Epithelial cell of esophagus (primary cell): ENCODE data around the gene C12orf76.

Experiments
- DNase-seq: peaks from one replicate; pipeline ENCODE4 v3.0.0; 2010; ENCODE audit warnings: low read depth
- H3K4me3 ChIP-seq: 2 replicates; pipeline ENCODE4 v1.5.1; 2011; ENCODE audit warnings: mild to moderate bottlenecking, low read length, control low read depth
- CTCF ChIP-seq: IDR thresholded peaks from 2 replicates; pipeline ENCODE4 v1.5.1; 2011; ENCODE audit warnings: low read depth, mild to moderate bottlenecking, low read length, control low read depth, inconsistent platforms; ENCODE audit not compliant: insufficient read depth; ENCODE audit errors: missing control alignments

Gene C12orf76

GRCh38 chr12:110006115-110006514, 42.2 kb downstream of the C12orf76 start:
- no peak for DNase-seq

GRCh38 chr12:110005319-110005973, 42.9 kb downstream of the C12orf76 start:
- no peak for TF ChIP-seq CTCF
- no peak overlapping the region for H3K4me3 ChIP-seq
- no peak for DNase-seq

More at GRCh38 chr12:110006115-110006514, 42.2 kb downstream of the C12orf76 start:
- no peak for TF ChIP-seq CTCF
- no peak overlapping the region for H3K4me3 ChIP-seq

- no peak for DNase-seq
- H3K4me3 ChIP-seq = no peak overlapping the region
- no peak for TF ChIP-seq CTCF
These were observed 43.7 kb downstream of the C12orf76 start for GRCh38 chr12:110004598-110004997.

GRCh38 chr12:110002676-110003515, 45.4 kb downstream of the C12orf76 start:
- no peak for TF ChIP-seq CTCF
- no peak overlapping the region for H3K4me3 ChIP-seq
- peak; percentile 69 for DNase-seq

GRCh38 chr12:110001596-110001995, 46.7 kb downstream of the C12orf76 start:
- no peak for TF ChIP-seq CTCF
- peak; percentile 87 for DNase-seq
- no peak overlapping the region for H3K4me3 ChIP-seq

- no peak for TF ChIP-seq CTCF
- H3K4me3 ChIP-seq = peak overlapping the region; percentile 75
- DNase-seq = peak; percentile 46
These were observed 48.3 kb downstream of the C12orf76 start for GRCh38 chr12:109999983-110000505.
